HTR-8/SVneo (cell line): ENCODE measurements around the gene SPSB3.

ENCODE experiments used
- DNase-seq: peaks from one replicate; pipeline ENCODE4 v3.0.0; 2011; ENCODE audit warnings: low spot score, mixed read lengths; ENCODE audit not compliant: insufficient read length
- FAIRE-seq: peaks from 2 replicates; lab custom pipeline; 2011; peaks lifted over from hg19 to GRCh38; lab: Jason Lieb, UNC

The SPSB3 gene

GRCh38 chr16:1782408-1783264 is at the start of gene SPSB3, which contains the start of gene NUBP2:
Gene SPSB3 (minus strand): TSS chr16:1782571. CDS start chr16:1781483, 1,088 bp downstream.
Gene NUBP2 (plus strand): TSS chr16:1782960. CDS start chr16:1783021, 61 bp downstream.
- DNase-seq (peak; percentile 99), FAIRE-seq (peak; percentile 99)

GRCh38 chr16:1831186-1832075 is 49.1 kb upstream of the SPSB3 start:
- DNase-seq (no peak), FAIRE-seq (no peak)

GRCh38 chr16:1830213-1830612 is 47.8 kb upstream of the SPSB3 start:
- FAIRE-seq, result no peak

GRCh38 chr16:1828645-1829410 is 46.5 kb upstream of the SPSB3 start:
- FAIRE-seq, result no peak
- no peak for DNase-seq

More at GRCh38 chr16:1830213-1830612, 47.8 kb upstream of the SPSB3 start:
- no peak for DNase-seq

DNA sequence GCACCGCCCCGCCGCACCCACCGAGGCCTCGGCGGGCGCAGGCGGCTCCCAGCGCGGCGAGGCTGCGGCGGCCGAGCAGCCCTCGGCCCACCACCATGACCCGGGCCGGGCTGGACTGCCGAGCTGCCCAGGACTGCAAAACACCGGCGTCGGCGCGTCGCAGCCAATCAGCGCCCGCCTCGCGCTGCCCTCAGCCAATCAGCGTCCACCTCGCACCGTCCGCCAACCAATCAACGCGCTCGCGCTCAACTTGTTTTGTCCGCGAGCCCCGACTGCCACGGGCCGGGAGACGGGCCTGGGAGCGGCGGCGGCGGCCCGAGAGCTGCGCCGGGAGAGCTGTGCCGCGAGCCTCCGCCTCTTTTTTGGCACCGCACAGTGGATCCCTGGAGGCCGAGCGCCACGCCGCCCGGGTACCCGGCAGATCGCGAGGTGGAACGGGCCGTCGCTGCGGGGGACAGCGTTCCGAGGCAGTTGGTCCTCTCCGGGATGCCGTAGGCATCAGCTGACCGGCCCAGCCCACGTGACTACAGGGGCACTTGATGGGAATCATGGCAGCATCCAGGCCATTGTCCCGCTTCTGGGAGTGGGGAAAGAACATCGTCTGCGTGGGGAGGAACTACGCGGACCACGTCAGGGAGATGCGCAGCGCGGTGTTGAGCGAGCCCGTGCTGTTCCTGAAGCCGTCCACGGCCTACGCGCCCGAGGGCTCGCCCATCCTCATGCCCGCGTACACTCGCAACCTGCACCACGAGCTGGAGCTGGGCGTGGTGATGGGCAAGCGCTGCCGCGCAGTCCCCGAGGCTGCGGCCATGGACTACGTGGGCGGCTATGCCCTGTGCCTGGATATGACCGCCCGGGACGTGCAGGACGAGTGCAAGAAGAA is 44.6 kb upstream of the SPSB3 start, which contains the start of the genes FAHD1 and HAGH:
FAHD1 (plus strand) TSS at position 516 of the 883 bp plus-strand sequence; CDS start at position 549, 33 bp downstream.
HAGH (minus strand) TSS at position 135 of the 883 bp plus-strand sequence; CDS start at position 97, 38 bp downstream.
- FAIRE-seq (peak; percentile 96), DNase-seq (peak; percentile 99)

- FAIRE-seq (no peak), DNase-seq (peak; percentile 28)
Measured at GRCh38 chr16:1825864-1826690, 43.7 kb upstream of the SPSB3 start.

- DNase-seq (no peak), FAIRE-seq (no peak)
Measured at GRCh38 chr16:1825381-1825863, 43.1 kb upstream of the SPSB3 start.

GRCh38 chr16:1823821-1824220 is 41.5 kb upstream of the SPSB3 start:
- DNase-seq (peak; percentile 46), FAIRE-seq (peak; percentile 16)

- no peak for FAIRE-seq
- DNase-seq, result no peak
Measured at GRCh38 chr16:1822801-1823200, 40.4 kb upstream of the SPSB3 start.

DNA sequence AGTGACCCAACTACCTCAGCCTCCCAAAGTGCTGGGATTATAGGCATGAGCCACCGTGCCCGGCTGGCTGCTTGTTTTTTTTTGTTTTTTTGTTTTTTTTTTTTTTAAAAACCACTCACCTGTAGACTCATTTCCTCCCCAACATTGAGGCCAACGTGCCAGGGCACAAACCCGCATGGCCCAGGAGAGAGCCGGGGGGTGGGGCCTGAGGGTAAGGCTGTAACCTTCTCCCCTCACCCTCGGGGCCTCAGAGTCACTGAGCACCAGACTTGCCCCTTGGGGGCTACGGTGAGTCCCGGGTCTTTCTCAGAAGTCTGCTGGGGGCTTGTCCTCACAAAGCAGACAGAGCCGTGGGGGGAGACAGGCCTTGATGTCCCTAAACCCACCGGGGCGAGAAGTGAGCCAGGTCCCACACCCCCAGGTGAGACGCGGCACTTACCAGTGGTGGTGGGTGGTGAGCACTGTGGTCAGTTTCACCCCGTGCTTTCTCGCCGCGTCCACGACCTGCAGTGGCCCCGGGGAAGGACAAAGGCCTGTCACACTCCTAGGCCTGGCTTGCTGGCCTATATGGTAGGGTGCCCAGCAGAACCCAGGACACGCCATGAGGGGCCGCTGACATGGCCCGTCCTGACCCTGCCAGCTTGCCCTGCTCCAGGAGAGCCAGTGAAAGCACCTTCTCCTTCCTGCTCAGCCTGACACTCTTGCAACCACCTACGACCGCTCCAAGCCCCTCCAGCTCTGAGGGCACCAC is 39.7 kb upstream of the SPSB3 start:
- DNase-seq (no peak), FAIRE-seq (no peak)

GRCh38 chr16:1820946-1821290 is 38.5 kb upstream of the SPSB3 start:
- DNase-seq (no peak), FAIRE-seq (no peak)

DNA sequence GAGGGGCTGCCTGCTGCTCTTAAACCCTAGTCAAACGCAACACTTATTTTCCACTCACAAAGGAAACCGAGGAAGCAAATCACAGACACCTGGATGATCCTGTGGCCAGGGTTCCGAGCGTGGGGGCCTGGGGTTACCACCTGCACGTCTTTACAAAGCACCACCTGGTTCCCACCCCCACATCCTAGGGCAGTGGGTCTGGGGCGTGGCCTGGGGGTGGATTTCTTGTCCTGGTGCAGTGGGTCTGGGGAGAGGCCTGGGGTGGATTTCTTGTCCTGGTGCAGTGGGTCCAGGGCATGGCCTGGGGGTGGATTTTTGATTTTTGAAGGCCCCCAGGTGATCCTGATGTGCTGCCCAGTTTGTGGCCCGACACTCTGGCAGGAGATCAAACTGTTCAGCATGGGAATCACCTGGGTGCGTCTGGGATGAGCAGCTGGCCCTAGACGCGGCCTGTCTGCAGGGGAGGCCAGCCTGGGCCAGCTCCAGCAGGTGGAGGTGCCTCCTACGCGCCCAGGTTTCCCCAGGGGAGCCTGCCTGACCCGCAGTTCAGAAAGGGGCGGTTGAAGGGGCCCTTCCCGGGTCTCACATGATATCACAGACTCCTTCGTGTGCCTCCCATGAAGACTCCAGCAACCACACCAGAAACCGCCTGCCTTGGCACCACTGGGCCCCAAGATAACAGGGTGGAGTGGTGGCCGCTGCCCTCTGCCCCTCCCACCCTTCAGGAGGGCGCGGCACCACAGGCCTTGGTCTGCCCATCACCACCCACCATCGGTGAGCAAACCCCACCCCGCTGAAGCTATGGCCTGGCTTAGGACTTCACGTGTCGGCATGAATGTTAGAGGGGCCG is 38.0 kb upstream of the SPSB3 start:
- FAIRE-seq (no peak), DNase-seq (no peak)

GRCh38 chr16:1819611-1820010 is 37.2 kb upstream of the SPSB3 start:
- FAIRE-seq (no peak), DNase-seq (no peak)

DNA sequence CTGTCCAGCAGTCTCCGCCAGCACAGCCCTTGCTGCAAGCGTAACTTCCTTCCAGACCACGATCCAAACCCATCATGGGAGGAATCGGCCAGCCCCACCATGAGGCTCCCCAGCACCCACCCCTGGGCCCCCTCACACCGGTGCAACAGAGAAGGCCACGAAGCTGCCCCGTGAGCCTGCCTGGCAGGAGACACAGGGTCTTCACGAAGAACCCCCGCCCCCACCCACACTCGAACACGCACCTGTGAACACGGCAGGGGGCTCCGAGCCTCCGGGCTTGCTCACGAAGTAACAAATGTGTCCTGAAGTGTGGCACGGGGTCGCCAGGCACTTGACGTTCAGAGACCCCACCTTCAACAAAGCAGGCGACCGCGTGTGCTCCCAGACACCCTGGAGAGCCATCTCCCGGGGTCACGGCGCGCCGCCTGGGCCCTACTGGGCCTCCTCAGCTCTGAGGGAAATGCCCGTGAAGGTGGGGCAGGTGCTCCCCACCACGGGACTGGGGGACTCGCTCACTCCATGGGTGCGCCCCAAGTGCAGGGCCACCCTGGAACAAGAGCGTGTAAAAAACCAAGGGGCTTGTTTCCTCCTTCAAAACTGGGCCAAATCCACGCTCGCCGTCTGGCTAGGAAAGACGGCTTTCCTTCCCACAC is 36.6 kb upstream of the SPSB3 start:
- no peak for DNase-seq
- no peak for FAIRE-seq

- no peak for FAIRE-seq
Measured at GRCh38 chr16:1818204-1818872, 36.0 kb upstream of the SPSB3 start.

More at GRCh38 chr16:1818204-1818872, 36.0 kb upstream of the SPSB3 start:
- DNase-seq, result no peak
